Activated CD4-positive, alpha-beta T cell treated with anti-CD3 and anti-CD28 coated beads for 24 hours (primary cell): ENCODE data around the gene WHRN.

Experiments
- DNase-seq, 2 donors: peaks; one replicate each; pipeline ENCODE4 v3.0.0-alpha.2; 2020; ENCODE audit warnings: low read depth in 2 of 2

Gene WHRN

GRCh38 chr9:114424126-114424525 is 81.1 kb downstream of the WHRN start:
- no peak for DNase-seq

GRCh38 chr9:114423181-114423580 is 82.1 kb downstream of the WHRN start:
- no peak for DNase-seq

DNA sequence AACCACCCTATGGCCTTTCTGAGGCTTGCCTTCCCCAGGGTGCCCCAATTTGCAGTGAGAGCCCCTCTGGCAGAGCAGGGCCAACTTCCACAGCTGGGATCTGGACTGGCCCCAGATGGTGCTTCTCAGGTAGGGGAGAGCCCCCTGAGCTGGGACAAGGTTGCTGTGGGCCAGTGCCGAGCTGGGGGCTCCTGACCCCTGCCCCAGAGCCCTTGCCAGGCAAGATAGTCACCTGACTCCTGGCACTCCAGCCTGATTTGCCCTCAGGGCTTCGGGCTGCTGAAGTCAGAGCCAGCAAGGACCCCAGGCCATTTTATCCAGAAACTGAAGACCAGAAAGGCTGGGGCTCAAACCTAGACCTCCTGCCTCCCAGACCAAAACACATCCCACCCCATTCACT is 84.1 kb downstream of the WHRN start:
- no peak for DNase-seq

- no peak for DNase-seq
Observed at GRCh38 chr9:114419796-114420195, 85.5 kb downstream of the WHRN start.

- no peak for DNase-seq
Observed at GRCh38 chr9:114418053-114418452, 87.2 kb downstream of the WHRN start.

DNA sequence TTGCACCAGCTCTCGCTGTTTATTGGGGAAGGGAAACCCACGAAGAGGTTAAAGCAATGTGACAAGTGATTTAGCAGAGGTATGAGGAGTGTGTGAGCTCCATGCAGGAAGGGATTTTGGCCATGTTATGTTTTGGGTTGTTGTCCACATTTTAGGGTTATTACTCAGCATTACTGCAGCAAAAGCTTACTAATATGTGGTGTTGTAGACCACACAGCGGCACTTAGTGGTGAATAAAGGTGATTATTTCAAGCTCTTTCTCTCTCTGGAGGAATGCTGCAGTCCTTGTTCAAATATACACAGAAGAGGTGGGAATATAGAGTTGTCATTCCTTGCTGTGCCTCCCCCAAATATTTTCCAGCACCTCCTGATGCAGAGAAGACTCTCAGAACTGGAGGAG is 87.8 kb downstream of the WHRN start:
- no peak for DNase-seq

DNA sequence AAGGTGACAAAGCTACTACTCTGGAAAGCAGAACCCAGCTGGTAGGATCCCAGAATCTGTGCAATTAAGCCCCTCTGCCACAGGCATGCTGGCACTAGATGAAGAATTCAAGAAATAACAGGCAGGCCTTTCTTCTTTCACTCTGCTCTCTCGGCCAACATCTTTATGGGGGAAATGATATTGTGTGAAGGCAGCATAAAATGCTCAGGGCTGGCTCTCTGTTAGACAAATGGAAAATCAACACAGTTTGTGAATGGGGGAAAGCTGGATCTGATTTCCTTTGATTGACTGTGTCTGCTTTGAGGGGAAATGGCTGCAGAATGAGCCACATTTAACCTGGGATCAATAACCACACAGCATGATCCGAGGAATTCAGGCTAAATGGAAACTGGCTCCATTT is 88.4 kb downstream of the WHRN start:
- DNase-seq = no peak

DNA sequence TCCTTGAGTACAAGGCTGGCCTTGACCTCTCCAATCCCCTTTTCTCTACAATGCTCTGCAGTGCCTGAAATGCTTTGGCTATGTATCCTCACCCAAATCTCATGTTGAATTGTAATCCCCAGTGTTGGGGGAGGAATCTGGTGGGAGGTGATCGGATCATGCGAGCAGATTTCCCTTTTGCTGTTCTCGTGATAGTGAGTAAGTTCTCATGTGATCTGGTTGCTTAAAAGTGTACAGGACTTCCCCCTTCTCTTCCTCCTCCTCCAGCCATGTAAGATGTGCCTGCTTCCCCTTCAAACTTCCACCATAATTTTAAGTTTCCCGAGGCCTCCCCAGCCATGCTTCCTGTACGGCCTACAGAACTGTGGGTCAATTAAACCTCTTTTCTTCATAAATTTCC is 89.0 kb downstream of the WHRN start:
- no peak for DNase-seq

GRCh38 chr9:114414346-114414745 is 90.9 kb downstream of the WHRN start:
- DNase-seq = no peak

GRCh38 chr9:114413861-114414301 is 91.4 kb downstream of the WHRN start:
- DNase-seq = no peak

- DNase-seq = no peak
Observed at GRCh38 chr9:114412048-114412683, 93.1 kb downstream of the WHRN start.

DNA sequence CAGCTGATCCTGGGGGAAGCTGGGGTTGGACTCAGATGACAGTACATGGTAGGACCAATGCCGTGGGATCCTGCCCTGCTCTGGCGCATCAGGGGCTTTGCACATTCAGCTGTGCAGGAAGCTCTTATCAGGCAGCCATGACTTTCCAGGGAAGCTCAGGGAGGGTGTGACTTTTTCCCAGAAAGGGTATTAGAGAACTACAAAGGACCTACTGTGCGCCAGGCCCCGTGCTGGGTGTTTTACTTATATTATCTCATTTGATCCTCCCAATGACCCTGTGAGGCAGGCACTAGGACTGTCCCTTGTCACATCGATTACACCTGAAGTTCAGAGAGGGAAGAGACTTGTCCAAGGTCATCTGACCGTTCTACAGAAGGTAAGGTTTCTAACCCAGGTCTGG is 93.8 kb downstream of the WHRN start:
- DNase-seq = no peak

DNA sequence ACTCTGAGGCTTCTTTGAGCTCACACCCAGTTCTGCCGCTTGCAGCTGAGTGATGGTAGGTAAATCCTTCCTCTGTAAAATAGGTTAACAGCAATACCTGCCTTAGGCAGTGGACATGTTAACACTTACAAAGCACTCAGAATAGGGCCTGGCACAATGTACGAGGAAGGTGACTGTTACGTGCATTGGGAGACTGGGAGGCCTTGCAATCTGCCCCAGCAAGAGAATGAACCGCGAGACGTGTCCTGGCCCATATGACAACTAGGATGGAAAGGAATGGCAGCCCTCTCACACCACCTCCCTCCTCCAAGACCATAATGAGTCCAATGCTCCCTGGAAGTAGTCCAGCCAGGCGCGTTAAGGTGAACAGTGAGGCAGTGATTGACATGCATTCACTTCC is 94.4 kb downstream of the WHRN start:
- DNase-seq = no peak

- no peak for DNase-seq
Observed at GRCh38 chr9:114409842-114410241, 95.4 kb downstream of the WHRN start.

GRCh38 chr9:114409103-114409780 is 96.0 kb downstream of the WHRN start:
- no peak for DNase-seq

DNA sequence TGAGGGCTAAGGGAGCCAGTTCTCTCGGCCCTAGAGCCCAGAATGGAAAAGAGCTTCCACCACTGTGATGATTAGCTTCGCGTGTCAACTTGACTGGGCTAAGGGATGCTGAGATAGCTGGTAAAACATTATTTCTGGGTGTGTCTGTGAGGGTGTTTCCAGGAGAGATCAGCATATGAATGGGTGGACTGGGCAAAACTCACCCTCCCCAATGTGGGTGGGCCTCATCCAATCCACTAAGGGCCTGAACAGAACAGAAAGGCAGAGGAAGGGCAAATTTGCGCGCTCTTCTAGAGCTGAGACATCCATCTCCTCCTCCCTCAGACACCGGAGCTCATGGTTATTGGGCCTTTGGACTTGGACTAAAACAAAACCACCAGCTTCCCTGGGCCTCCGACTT is 96.6 kb downstream of the WHRN start:
- no peak for DNase-seq

DNA sequence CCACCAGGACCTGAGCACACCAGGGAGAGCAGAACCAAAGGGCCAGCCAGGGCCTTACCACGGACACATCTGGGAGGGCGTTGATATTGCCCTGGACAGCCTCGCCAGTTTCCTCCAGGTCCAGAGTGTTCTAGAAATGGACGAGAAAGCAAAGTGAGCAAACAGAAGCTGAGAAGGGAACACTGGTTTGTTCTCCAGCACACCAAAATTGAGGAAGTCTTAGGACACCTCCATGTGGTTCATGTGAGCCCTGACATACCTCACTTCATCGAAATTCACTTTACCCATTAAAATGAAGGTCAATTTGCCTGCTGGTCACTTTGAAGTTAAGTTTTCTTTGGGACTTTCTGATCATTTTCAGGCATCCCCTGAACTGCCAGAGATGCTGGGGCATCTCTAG is 97.4 kb downstream of the WHRN start:
- no peak for DNase-seq

GRCh38 chr9:114406441-114406840 is 98.8 kb downstream of the WHRN start:
- no peak for DNase-seq

DNA sequence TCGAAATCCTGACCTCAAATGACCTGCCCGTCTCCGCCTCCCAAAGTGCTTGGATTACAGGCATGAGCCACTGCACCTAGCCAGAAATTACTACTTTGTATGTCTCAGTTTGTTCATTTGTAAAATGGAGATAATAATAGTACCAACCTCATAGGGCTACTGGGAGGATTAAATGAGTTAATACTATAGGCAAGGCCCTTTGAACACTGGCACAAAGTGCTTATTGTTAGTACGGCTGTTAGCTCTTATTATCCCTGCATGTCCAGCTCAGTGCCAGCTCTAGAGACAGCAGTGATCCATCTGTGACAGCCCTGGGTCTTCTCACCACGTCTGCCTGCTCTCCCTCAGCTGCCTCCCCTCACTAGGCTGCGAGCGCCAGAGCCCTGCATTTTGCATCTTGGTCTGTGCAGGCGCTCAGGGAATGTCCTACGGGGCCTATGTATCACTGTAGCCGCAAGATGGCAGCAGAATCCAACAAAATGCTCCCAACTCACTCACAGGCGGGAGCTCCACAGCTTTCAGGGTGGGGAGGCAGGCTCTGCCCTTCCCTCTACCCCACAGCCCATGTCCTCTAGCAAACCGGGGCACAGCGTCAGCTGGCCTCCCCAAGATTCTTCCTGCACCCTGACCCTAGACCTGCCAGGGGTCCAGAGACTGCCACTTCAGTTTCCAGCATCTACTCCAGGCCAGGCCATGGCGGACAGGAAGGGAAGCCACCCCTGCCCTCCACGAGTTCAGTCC is 99.8 kb downstream of the WHRN start:
- DNase-seq = peak; percentile 66 to 68

DNA sequence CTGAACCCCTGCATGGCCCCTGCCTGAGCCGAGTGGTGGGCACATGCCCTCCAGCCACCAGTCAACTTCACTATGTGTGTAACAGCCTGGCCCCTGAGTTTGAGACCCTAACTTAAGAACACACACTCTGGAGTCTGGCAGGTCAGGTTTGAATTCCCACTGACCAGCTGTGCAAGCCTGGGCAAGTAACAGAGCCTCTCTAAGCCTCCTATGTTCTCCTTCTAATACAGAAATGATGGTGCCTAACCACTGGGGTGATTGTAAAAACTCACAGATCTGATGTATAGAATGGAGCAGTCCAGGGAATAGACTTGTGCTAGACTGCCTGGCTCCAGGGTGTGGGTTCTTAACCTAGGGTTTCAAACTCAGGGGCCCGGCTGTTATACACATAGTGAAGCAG is 100.7 kb downstream of the WHRN start:
- DNase-seq = no peak

DNA sequence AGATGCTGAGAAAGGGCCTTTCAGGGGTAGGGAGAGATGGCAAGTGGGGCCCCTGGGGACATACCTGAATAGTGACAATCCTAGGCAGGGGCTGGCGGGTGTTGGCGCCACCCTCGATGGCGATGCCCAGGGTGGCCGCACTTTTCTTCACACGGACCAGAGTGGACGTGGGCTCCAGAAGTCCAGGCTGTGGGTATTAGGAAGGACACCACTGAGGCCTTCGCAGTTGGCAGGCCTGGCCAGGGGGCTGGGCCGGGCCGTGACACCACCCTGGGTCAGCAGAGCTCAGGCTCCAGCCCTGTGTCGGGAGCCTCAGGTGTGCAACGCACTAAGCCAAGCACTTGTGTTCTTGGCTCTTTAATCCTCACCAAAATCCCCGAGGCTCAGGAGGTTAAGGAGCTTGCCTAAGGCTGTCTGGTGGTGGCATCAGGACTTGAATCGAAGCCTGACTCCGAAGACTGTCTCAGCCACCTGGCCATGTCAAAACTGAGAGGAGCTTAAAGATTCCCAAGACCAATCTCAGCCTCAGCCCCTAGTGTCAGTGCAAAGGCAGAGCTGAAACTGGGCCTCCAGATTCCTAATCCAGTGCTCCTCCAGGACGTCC is 102.0 kb downstream of the WHRN start:
- DNase-seq = no peak

GRCh38 chr9:114401344-114401743 is 103.9 kb downstream of the WHRN start:
- no peak for DNase-seq

GRCh38 chr9:114400772-114401171 is 104.5 kb downstream of the WHRN start:
- DNase-seq = no peak
